GM23248 (cell line): ENCODE measurements around the gene GPR25. TPM values are rescaled to one million over a fixed set of nuclear protein-coding genes. Genes with fewer than 3 reads are reported as not detected.

Experiments
- DNase-seq: peaks from one replicate; pipeline ENCODE4 v3.0.0-alpha.2; 2015
- H2AFZ ChIP-seq: fragments of 200-600 bp; sonication (generic); 2 replicates; pipeline ENCODE4 v1.6.1; 2016; ENCODE audit warnings: antibody characterized with exemption
- H3F3A ChIP-seq: fragments of 200-600 bp; sonication (generic); 2 replicates; pipeline ENCODE4 v1.6.1; 2016; ENCODE audit warnings: mild to moderate bottlenecking, antibody characterized with exemption, mixed run types; ENCODE audit not compliant: insufficient read depth
- H3K27ac ChIP-seq: fragments of 200-600 bp; sonication (generic); 2 replicates; pipeline ENCODE4 v1.5.1; 2016; ENCODE audit warnings: mild to moderate bottlenecking
- H3K27me3 ChIP-seq: fragments of 200-600 bp; sonication (generic); replicated peaks from 2 replicates; pipeline ENCODE4 v1.6.1; 2016; ENCODE audit warnings: mild to moderate bottlenecking; ENCODE audit not compliant: insufficient read depth
- H3K36me3 ChIP-seq: fragments of 200-600 bp; sonication (generic); 2 replicates; pipeline ENCODE4 v1.6.1; 2016; ENCODE audit warnings: low read depth, mild to moderate bottlenecking
- H3K4me1 ChIP-seq: fragments of 200-600 bp; sonication (generic); 2 replicates; pipeline ENCODE4 v1.6.1; 2016; ENCODE audit warnings: mild to moderate bottlenecking; ENCODE audit not compliant: insufficient read depth
- H3K4me2 ChIP-seq: fragments of 200-600 bp; sonication (generic); one replicate; pipeline ENCODE4 v1.6.1; 2016; ENCODE audit warnings: mild to moderate bottlenecking; ENCODE audit not compliant: unreplicated experiment
- H3K4me3 ChIP-seq: fragments of 200-600 bp; sonication (generic); 2 replicates; pipeline ENCODE4 v1.5.1; 2016; ENCODE audit warnings: mild to moderate bottlenecking
- H3K79me2 ChIP-seq: fragments of 200-600 bp; sonication (generic); 2 replicates; pipeline ENCODE4 v1.6.1; 2016; ENCODE audit warnings: mild to moderate bottlenecking; ENCODE audit not compliant: insufficient read depth
- H3K9ac ChIP-seq: fragments of 200-600 bp; sonication (generic); 2 replicates; pipeline ENCODE4 v1.6.1; 2016; ENCODE audit warnings: mild to moderate bottlenecking
- H3K9me2 ChIP-seq: fragments of 200-600 bp; sonication (generic); 2 replicates; pipeline ENCODE4 v1.6.1; 2016; ENCODE audit warnings: mixed run types, mild to moderate bottlenecking, moderate library complexity; ENCODE audit not compliant: insufficient read depth
- H3K9me3 ChIP-seq: fragments of 200-600 bp; sonication (generic); one replicate; pipeline ENCODE4 v1.6.1; 2017; ENCODE audit warnings: low read depth
- H4K20me1 ChIP-seq: fragments of 200-600 bp; sonication (generic); 2 replicates; pipeline ENCODE4 v1.6.0; 2016; ENCODE audit not compliant: insufficient read depth
- EZH2 ChIP-seq: fragments of 200-600 bp; sonication (generic); IDR thresholded peaks from 2 replicates; pipeline ENCODE4 v1.6.1; 2018; ENCODE audit warnings: antibody characterized with exemption, mild to moderate bottlenecking; ENCODE audit not compliant: insufficient read depth, poor library complexity, severe bottlenecking
- EZH2phosphoT487 ChIP-seq: fragments of 200-600 bp; sonication (generic); IDR thresholded peaks from 2 replicates; pipeline ENCODE4 v1.6.1; 2018; ENCODE audit warnings: antibody characterized with exemption, moderate library complexity, mild to moderate bottlenecking, low read depth; ENCODE audit not compliant: insufficient read depth
- WGBS, 2 experiments: methylation state at CpG; one replicate each; pipeline ENCODE4 v1.1.6; 2015 to 2017; ENCODE audit warnings: low lambda C conversion rate in 2 of 2, low coverage in 1 of 2; ENCODE audit errors: missing lambda C conversion rate in 2 of 2; 5-methylcytosine and 5-hydroxymethylcytosine counted together
- in situ Hi-C: fragments of 300-500 bp; cut with MboI; formaldehyde crosslinking; loops from 2 replicates; pipeline ENCODE4 v1.15.0; 2020
- polyA plus RNA-seq: library from polyadenylated mRNA; unstranded; fragments of >200 nt; fragmentation: Nextera tagmentation; extraction: Ambion mirVana; gene quantifications from 2 replicates; pipeline ENCODE4 v1.2.1, GENCODE V29; 2016
- total RNA-seq: library from RNA; depleted of rRNA; stranded (reverse); fragments of >200 nt; shearing (Covaris generic); gene quantifications from 2 replicates; pipeline ENCODE4 v1.2.3, GENCODE V29; 2014

Gene GPR25
- total and polyA plus RNA-seq, 2 experiments from 2014 or later: not detected

DNA sequence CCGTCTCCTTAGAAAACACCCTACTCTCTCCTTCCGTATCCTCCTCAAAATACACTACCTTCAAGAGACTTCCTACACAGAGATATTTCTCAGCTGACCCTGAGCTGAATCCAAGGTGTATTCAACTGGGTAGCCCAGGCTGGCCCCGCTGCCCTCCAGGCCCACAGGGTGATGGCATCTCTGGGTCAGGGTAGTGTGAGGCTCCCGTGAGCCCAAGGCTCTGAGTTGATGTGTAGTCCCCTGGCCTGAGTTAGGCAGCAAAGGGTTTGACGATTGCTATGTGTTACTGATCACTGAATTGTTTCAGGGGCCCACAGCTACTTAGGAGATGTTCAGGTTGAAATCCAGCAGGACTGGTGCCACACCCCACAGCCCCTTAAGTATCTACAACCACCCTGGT, 28.6 kb downstream of the GPR25 start:
- no peaks in the 10 kb centered on the region for H3K9me3 ChIP-seq

DNA sequence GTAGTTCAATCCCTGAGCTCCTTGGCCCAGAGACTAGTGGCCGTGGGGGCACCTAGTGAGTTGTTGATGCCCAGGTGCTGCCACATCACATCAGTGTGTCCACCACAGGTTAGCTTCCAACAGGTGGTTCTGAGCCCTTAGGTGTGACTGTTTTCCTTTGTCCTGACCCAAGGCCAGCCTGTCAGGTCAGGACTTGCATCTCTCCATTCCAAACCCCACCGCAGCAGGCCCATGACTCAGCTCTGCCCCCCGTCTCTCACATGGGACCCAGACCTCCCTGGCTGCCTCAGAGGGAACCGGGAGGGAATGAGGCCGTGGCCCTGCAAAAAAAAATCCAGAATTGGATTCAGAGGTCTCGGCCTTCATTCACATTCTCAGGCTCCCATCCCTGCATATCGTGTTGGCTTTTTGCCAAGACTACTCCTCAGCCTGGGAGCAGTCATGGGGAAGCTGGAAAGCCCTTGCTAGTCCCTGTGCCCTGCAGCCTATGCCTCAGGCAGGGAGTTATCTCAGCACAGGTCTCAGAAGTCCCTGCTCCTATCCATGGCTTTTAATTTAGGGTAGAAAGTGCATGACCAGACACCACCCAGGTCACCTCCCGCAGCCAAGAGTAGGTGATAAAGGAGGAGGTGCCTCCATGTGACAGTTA, 29.1 kb downstream of the GPR25 start:
- no peaks in the 10 kb centered on the region for H3K79me2 ChIP-seq
- no peaks in the 10 kb centered on the region for H3F3A ChIP-seq
- no peak for DNase-seq
- no peaks in the 10 kb centered on the region for H3K4me1 ChIP-seq
- H3K27me3 ChIP-seq: peaks cover 29% of the 10 kb centered on the region
- TF ChIP-seq EZH2phosphoT487 (no peak), EZH2 (no peak)
- no peak overlapping the region for H2AFZ ChIP-seq
- H3K36me3 ChIP-seq: no peaks in the 10 kb centered on the region
- 57 to 66% methylated on average over 8 of the region's 8 CpGs for WGBS, 2 experiments
- H3K4me2 ChIP-seq: no peak overlapping the region
- no peak overlapping the region for H3K4me3 ChIP-seq
- no peak overlapping the region for H3K27ac ChIP-seq
- no peaks in the 10 kb centered on the region for H3K9me2 ChIP-seq
- no peaks in the 10 kb centered on the region for H4K20me1 ChIP-seq
- in situ Hi-C loops: no loop called here
- H3K9me3 ChIP-seq: no peaks in the 10 kb centered on the region
- no peak overlapping the region for H3K9ac ChIP-seq

More for the DNA sequence above, 28.6 kb downstream of the GPR25 start:
- H3K4me3 ChIP-seq: no peak overlapping the region
- H3K4me2 ChIP-seq: no peak overlapping the region
- no peak overlapping the region for H3K27ac ChIP-seq
- in situ Hi-C loops: no loop called here
- H3K9me2 ChIP-seq: no peaks in the 10 kb centered on the region
- no peaks in the 10 kb centered on the region for H4K20me1 ChIP-seq
- DNase-seq: no peak
- H3K27me3 ChIP-seq: peaks cover 29% of the 10 kb centered on the region
- H3K36me3 ChIP-seq: no peaks in the 10 kb centered on the region
- H3K79me2 ChIP-seq: no peaks in the 10 kb centered on the region
- no peak for TF ChIP-seq EZH2phosphoT487
- no peak for TF ChIP-seq EZH2
- WGBS, 2 experiments: 77 to 84% methylated on average over 5 of the region's 5 CpGs
- H3F3A ChIP-seq: no peaks in the 10 kb centered on the region
- H2AFZ ChIP-seq: no peak overlapping the region
- H3K9ac ChIP-seq: no peak overlapping the region
- H3K4me1 ChIP-seq: no peaks in the 10 kb centered on the region

DNA sequence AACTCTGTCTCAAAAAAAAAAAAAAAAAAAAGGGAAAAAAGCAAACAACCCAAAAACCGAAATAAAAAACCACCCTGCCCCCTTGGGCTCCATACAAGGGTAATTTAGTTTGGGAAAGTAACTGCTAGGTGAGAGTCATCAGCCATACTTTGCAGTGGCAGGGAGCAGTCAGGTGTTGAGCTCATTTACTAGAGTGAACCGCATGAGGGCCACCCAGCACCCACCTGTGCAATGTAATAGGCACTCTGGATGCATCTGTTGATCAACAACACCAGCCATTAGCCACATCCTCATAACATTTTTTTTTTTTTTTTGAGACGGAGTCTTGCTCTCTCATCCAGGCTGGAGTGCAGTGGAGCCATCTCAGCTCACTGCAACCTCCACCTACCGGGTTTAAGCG, 31.0 kb downstream of the GPR25 start:
- Histone ChIP-seq H3K9ac (no peak overlapping the region), H3K4me2 (no peak overlapping the region), H3K4me1 (no peaks in the 10 kb centered on the region), H3K4me3 (no peak overlapping the region), H3K27me3 (peaks cover 30% of the 10 kb centered on the region; the same call in 1 of the 2 replicates), H2AFZ (no peak overlapping the region), H3K27ac (no peak overlapping the region), H3K9me3 (no peaks in the 10 kb centered on the region), H3K79me2 (no peaks in the 10 kb centered on the region), H3F3A (no peaks in the 10 kb centered on the region), H3K9me2 (no peaks in the 10 kb centered on the region), H3K36me3 (no peaks in the 10 kb centered on the region), H4K20me1 (no peaks in the 10 kb centered on the region)
- DNase-seq: no peak
- no peak for TF ChIP-seq EZH2
- TF ChIP-seq EZH2phosphoT487: no peak
- 67 to 73% methylated on average over 5 of the region's 5 CpGs for WGBS, 2 experiments
- in situ Hi-C loops: no loop called here

DNA sequence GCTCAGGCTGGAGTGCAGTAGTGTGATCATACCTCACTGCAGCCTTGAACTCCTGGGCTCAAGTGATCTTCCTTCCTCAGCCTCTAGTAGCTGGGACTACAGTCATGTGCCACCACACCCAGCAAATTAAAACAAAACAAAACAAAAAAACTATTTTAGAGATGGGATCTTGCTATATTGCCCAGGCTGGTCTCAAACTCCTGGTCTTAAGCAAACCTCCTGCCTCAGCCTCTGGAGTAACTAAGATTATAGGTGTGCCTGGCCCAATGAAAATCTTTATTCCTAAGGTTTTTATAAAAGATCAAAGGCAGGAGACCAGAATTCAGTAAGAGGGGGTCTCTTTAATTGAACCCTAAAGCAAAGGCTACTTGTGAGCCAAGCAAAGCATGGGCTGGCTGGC, 32.0 kb downstream of the GPR25 start:
- no peak overlapping the region for H2AFZ ChIP-seq
- no peaks in the 10 kb centered on the region for H3F3A ChIP-seq
- no peaks in the 10 kb centered on the region for H4K20me1 ChIP-seq
- no peaks in the 10 kb centered on the region for H3K4me1 ChIP-seq
- H3K4me2 ChIP-seq: no peak overlapping the region
- no peak overlapping the region for H3K27ac ChIP-seq
- no peaks in the 10 kb centered on the region for H3K79me2 ChIP-seq
- TF ChIP-seq EZH2phosphoT487 (no peak), EZH2 (no peak)
- no peaks in the 10 kb centered on the region for H3K9me2 ChIP-seq
- no peak for DNase-seq
- H3K9ac ChIP-seq: no peak overlapping the region
- in situ Hi-C loops: no loop called here
- H3K36me3 ChIP-seq: no peaks in the 10 kb centered on the region
- H3K27me3 ChIP-seq: peaks cover 30% of the 10 kb centered on the region
- no peaks in the 10 kb centered on the region for H3K9me3 ChIP-seq
- H3K4me3 ChIP-seq: no peak overlapping the region
